ENCODE results near the gene POC5.
"Not testable (repeated sequence)": the region's sequence is repeated elsewhere in the genome, so short reads cannot be mapped to it uniquely, and the experiment has no call there.

Gene POC5

GRCh38 chr5:75717082-75717922 lies at the start of gene POC5:
TSS of gene POC5 (minus strand) at chr5:75717437. CDS start at chr5:75712937, 4,500 bp downstream.
- in situ Hi-C loops (cut with HindIII; ENCODE audit: low sequenced_read_pairs), result no loop called here

GRCh38 chr5:75758116-75758515 lies 40.9 kb upstream of the POC5 start:
- in situ Hi-C loops (cut with HindIII; ENCODE audit: low sequenced_read_pairs), result no loop called here

GRCh38 chr5:75756981-75757380 lies 39.7 kb upstream of the POC5 start:
- in situ Hi-C loops (cut with HindIII; ENCODE audit: low sequenced_read_pairs), result no loop called here

GRCh38 chr5:75756211-75756610 lies 39.0 kb upstream of the POC5 start:
- in situ Hi-C loops (cut with HindIII; ENCODE audit: low sequenced_read_pairs), result no loop called here

GRCh38 chr5:75753182-75753581 lies 35.9 kb upstream of the POC5 start:
- in situ Hi-C loops (cut with HindIII; ENCODE audit: low sequenced_read_pairs), result no loop called here

- in situ Hi-C loops (cut with HindIII; ENCODE audit: low sequenced_read_pairs), result no loop called here
These were observed 27.1 kb upstream of the POC5 start for GRCh38 chr5:75744355-75744754.

- in situ Hi-C loops (cut with HindIII; ENCODE audit: low sequenced_read_pairs), result no loop called here
These were observed 19.0 kb upstream of the POC5 start for GRCh38 chr5:75736273-75736672.

GRCh38 chr5:75734913-75735789 lies 17.9 kb upstream of the POC5 start:
- in situ Hi-C loops (cut with HindIII; ENCODE audit: low sequenced_read_pairs), result no loop called here

- in situ Hi-C loops (cut with HindIII; ENCODE audit: low sequenced_read_pairs), result no loop called here
These were observed 16.5 kb upstream of the POC5 start for GRCh38 chr5:75733767-75734166.

- in situ Hi-C loops (cut with HindIII; ENCODE audit: low sequenced_read_pairs), result not testable (repeated sequence)
These were observed 14.3 kb upstream of the POC5 start for GRCh38 chr5:75731515-75731914.

GRCh38 chr5:75729321-75729720 lies 12.1 kb upstream of the POC5 start:
- in situ Hi-C loops (cut with HindIII; ENCODE audit: low sequenced_read_pairs), result loop anchor here (10.0 kb wide), 1 partner anchor 65 kb away; no protein-coding TSS in a partner anchor

- in situ Hi-C loops (cut with HindIII; ENCODE audit: low sequenced_read_pairs), result loop anchor here (10.0 kb wide), 1 partner anchor 63 kb away; no protein-coding TSS in a partner anchor
These were observed 10.7 kb upstream of the POC5 start for GRCh38 chr5:75727931-75728330.

- in situ Hi-C loops (cut with HindIII; ENCODE audit: low sequenced_read_pairs), result loop anchor here (10.0 kb wide), 1 partner anchor 61 kb away; no protein-coding TSS in a partner anchor
These were observed 9.0 kb upstream of the POC5 start for GRCh38 chr5:75726224-75726623.

- in situ Hi-C loops (cut with HindIII; ENCODE audit: low sequenced_read_pairs), result loop anchor here (10.0 kb wide), 1 partner anchor 59 kb away; no protein-coding TSS in a partner anchor
These were observed 6.1 kb upstream of the POC5 start for GRCh38 chr5:75723378-75723777.

GRCh38 chr5:75721573-75721972 lies 4.3 kb upstream of the POC5 start:
- in situ Hi-C loops (cut with HindIII; ENCODE audit: low sequenced_read_pairs), result loop anchor here (10.0 kb wide), 1 partner anchor 57 kb away; no protein-coding TSS in a partner anchor

- in situ Hi-C loops (cut with HindIII; ENCODE audit: low sequenced_read_pairs), result loop anchor here (10.0 kb wide), 1 partner anchor 56 kb away; no protein-coding TSS in a partner anchor
These were observed 3.6 kb upstream of the POC5 start for GRCh38 chr5:75720882-75721281.

- in situ Hi-C loops (cut with HindIII; ENCODE audit: low sequenced_read_pairs), result no loop called here
These were observed 539 bp downstream of the POC5 start for GRCh38 chr5:75716715-75717081.

- in situ Hi-C loops (cut with HindIII; ENCODE audit: low sequenced_read_pairs), result no loop called here
These were observed 5.1 kb downstream of the POC5 start for GRCh38 chr5:75712091-75712490.

- in situ Hi-C loops (cut with HindIII; ENCODE audit: low sequenced_read_pairs), result no loop called here
These were observed 6.1 kb downstream of the POC5 start for GRCh38 chr5:75711151-75711550.

GRCh38 chr5:75710637-75711036 lies 6.6 kb downstream of the POC5 start:
- in situ Hi-C loops (cut with HindIII; ENCODE audit: low sequenced_read_pairs), result no loop called here

GRCh38 chr5:75707911-75708509 lies 9.2 kb downstream of the POC5 start:
- in situ Hi-C loops (cut with HindIII; ENCODE audit: low sequenced_read_pairs), result no loop called here

Data from endothelial cell of hepatic sinusoid (primary cell).